HepG2 (cell line): ENCODE results near the gene REPIN1. TPM values are rescaled to one million over a fixed set of nuclear protein-coding genes. Genes with fewer than 3 reads are reported as not detected.

ENCODE experiments used
- ATAC-seq: fragments of 200-7000 bp; cut with Tn5 transposase; 3 replicates; pipeline ENCODE4 v1.9.1; 2020; ENCODE audit warnings: mild to moderate bottlenecking, moderate library complexity
- BruUV-seq: library from RNA; stranded (reverse); fragments of 400-500 nt; replicated peaks from 2 replicates; lab custom pipeline; 2021; lab: Mats Ljungman, UMichigan
- CTCF ChIA-PET: fragments of 300-600 bp; formaldehyde crosslinking; extraction: SDS; loops from one replicate; lab custom pipeline; 2021; ENCODE audit warnings: low total read pairs, inconsistent platforms, low intra/inter-chr PET ratio; lab: Yijun Ruan, JAX
- POLR2A ChIA-PET: fragments of 350-600 bp; sonication (Branson Sonifier 250); formaldehyde crosslinking; loops from one replicate; lab custom pipeline; 2020; ENCODE audit warnings: antibody characterized with exemption, inconsistent platforms; lab: Yijun Ruan, JAX
- DNase-seq: peaks from one replicate; pipeline ENCODE4 v3.0.0-alpha.2; 2015; ENCODE audit warnings: low spot score
- FAIRE-seq: peaks from 3 replicates; lab custom pipeline; 2011; peaks lifted over from hg19 to GRCh38; lab: Jason Lieb, UNC
- H2AFZ ChIP-seq: one replicate; pipeline ENCODE4 v1.6.1; 2011; ENCODE audit warnings: low read length, inconsistent platforms
- H3K27ac ChIP-seq: fragments of 300-600 bp; 3 replicates; pipeline ENCODE4 v1.8.0; 2011; ENCODE audit warnings: mixed run types, mild to moderate bottlenecking, mixed read lengths, low read length, inconsistent platforms; ENCODE audit not compliant: insufficient read depth; ENCODE audit errors: extremely low read length
- H3K27me3 ChIP-seq, 2 experiments: fragments of 200-600 bp in 1 of 2; 2 replicates in 1 of 2; 3 replicates in 1 of 2; pipeline versions ENCODE4 v1.6.0 to v1.8.0; 2011; ENCODE audit warnings: low read length in 2 of 2, mild to moderate bottlenecking in 2 of 2, moderate library complexity in 2 of 2, inconsistent platforms in 1 of 2; ENCODE audit not compliant: insufficient read depth in 2 of 2, control insufficient read depth in 1 of 2
- H3K36me3 ChIP-seq, 2 experiments: fragments of 200-600 bp in 1 of 2; replicated peaks in 1 of 2; 2 replicates in 1 of 2; 3 replicates in 1 of 2; pipeline versions ENCODE4 v1.5.1 to v1.8.0; 2011; ENCODE audit warnings: low read length in 2 of 2, inconsistent platforms in 1 of 2; ENCODE audit not compliant: insufficient read depth in 2 of 2, control insufficient read depth in 1 of 2
- H3K4me1 ChIP-seq: 2 replicates; pipeline ENCODE4 v1.5.1; 2012; ENCODE audit warnings: low read length, inconsistent platforms; ENCODE audit not compliant: insufficient read depth
- H3K4me2 ChIP-seq: 2 replicates; pipeline ENCODE4 v1.6.0; 2011; ENCODE audit warnings: low read depth, low read length, inconsistent platforms
- H3K4me3 ChIP-seq, 3 experiments: fragments of 200-600 bp in 1 of 3; sonication (generic), shearing (Covaris generic) in 1 of 3; replicated peaks in 1 of 3; 2 replicates each; pipeline ENCODE4 v1.5.1; 2011 to 2016; ENCODE audit warnings: low read length in 3 of 3, inconsistent platforms in 2 of 3, low read depth in 2 of 3, mild to moderate bottlenecking in 2 of 3, control low read depth in 1 of 3, mixed read lengths in 1 of 3; ENCODE audit not compliant: insufficient read depth in 1 of 3
- H3K79me2 ChIP-seq: one replicate; pipeline ENCODE4 v1.6.1; 2011; ENCODE audit warnings: low read length, inconsistent platforms; ENCODE audit not compliant: insufficient read depth
- H3K9ac ChIP-seq: 2 replicates; pipeline ENCODE4 v1.6.0; 2011; ENCODE audit warnings: mild to moderate bottlenecking, low read depth, low read length, inconsistent platforms; ENCODE audit not compliant: insufficient read depth
- H3K9me3 ChIP-seq: 2 replicates; pipeline ENCODE4 v1.5.1; 2012; ENCODE audit warnings: mild to moderate bottlenecking, low read length
- H4K20me1 ChIP-seq: 2 replicates; pipeline ENCODE4 v1.6.0; 2011; ENCODE audit warnings: inconsistent platforms, mild to moderate bottlenecking, low read length, moderate library complexity; ENCODE audit not compliant: insufficient read depth
- HBP1 ChIP-seq: IDR thresholded peaks from 2 replicates; pipeline ENCODE4 v1.6.1; 2016; ENCODE audit warnings: low read depth, control low read depth
- KMT2B ChIP-seq: IDR thresholded peaks from 2 replicates; pipeline ENCODE4 v1.6.1; 2016; ENCODE audit warnings: missing genetic modification reagents, missing compliant biosample characterization
- NFAT5 ChIP-seq: sonication (generic); formaldehyde crosslinking; IDR thresholded peaks from 2 replicates; pipeline ENCODE4 v1.4.0; 2020; ENCODE audit warnings: missing genetic modification reagents
- POLR2G ChIP-seq: fragments of 200-400 bp; formaldehyde crosslinking; IDR thresholded peaks from 2 replicates; pipeline ENCODE4 v1.6.1; 2018; ENCODE audit warnings: mild to moderate bottlenecking, low read depth, low read length, moderate library complexity
- SRF ChIP-seq: IDR thresholded peaks from 2 replicates; pipeline ENCODE4 v1.6.1; 2011; ENCODE audit warnings: mild to moderate bottlenecking, low read depth, low read length, moderate library complexity
- ZNF18 ChIP-seq: sonication (generic); formaldehyde crosslinking; IDR thresholded peaks from 2 replicates; pipeline ENCODE4 v1.8.0; 2022; ENCODE audit warnings: mild to moderate bottlenecking, missing genetic modification reagents; ENCODE audit not compliant: insufficient replicate concordance
- ZNF24 ChIP-seq: fragments of 450-650 bp; IDR thresholded peaks from 2 replicates; pipeline ENCODE4 v1.6.1; 2017; ENCODE audit warnings: antibody characterized with exemption, mild to moderate bottlenecking
- ZNF431 ChIP-seq: sonication (generic); formaldehyde crosslinking; IDR thresholded peaks from 2 replicates; pipeline ENCODE4 v1.9.0; 2022; ENCODE audit warnings: missing genetic modification reagents, low read depth, mild to moderate bottlenecking, borderline replicate concordance
- WGBS: methylation state at CpG from one replicate; pipeline ENCODE4 v1.1.6; 2017; ENCODE audit warnings: low lambda C conversion rate; 5-methylcytosine and 5-hydroxymethylcytosine counted together
- in situ Hi-C: cut with HindIII; loops from 2 replicates; pipeline ENCODE4 v1.10.0; 2017; ENCODE audit warnings: low pct_unique_long_range_greater_than_20kb; ENCODE audit not compliant: extremely low pct_ligation_motif_present
- intact Hi-C: fragments of 100-400 bp; cut with micrococcal nuclease; formaldehyde crosslinking; loops from one replicate; pipeline ENCODE4 v1.10.0; 2022; ENCODE audit not compliant: unreplicated experiment
- polyA plus RNA-seq, 8 experiments: library from polyadenylated mRNA; depleted of rRNA in 3 of 8; stranded (reverse) in 7 of 8; unstranded in 1 of 8; fragments of >200 nt; fragmentation: Illumina TruSeq in 4 of 8; extraction: Trizol in 4 of 8; gene quantifications; 2 replicates each; pipeline versions ENCODE4 v1.2.1 to v1.2.3, GENCODE V29; 2011 to 2016; ENCODE audit warnings: low read depth in 4 of 8, missing spikeins in 1 of 8, mixed read lengths in 1 of 8; ENCODE audit not compliant: insufficient read depth in 1 of 8
- total RNA-seq, 5 experiments: library from RNA; depleted of rRNA; stranded (reverse); fragments of >200 nt; fragmentation: Illumina TruSeq; extraction: Trizol; gene quantifications; 2 replicates each; pipeline ENCODE4 v1.2.3, GENCODE V29; 2016; ENCODE audit warnings: low read depth in 1 of 5
- TF ChIP-seq, protein P1 (sequence below): sonication (generic); formaldehyde crosslinking; IDR thresholded peaks from 2 replicates; pipeline ENCODE4 v1.4.0; 2020; ENCODE audit warnings: missing genetic modification reagents

REPIN1 gene
- total and polyA plus RNA-seq, 2 of the 13 experiments (the other 11 are each of a cell fraction or from before 2014, with no cell fraction given) = 69.9 to 108 TPM

- no peak for TF ChIP-seq ZNF18 (CRISPR knock-in tag)
- TF ChIP-seq KMT2B (CRISPR knock-in tag) = no peak
- TF ChIP-seq SRF = no peak
- TF ChIP-seq HBP1 (CRISPR knock-in tag) = no peak
- 0 out of 2 replicates have a peak, but pooled peaks have one; percentile 49 for TF ChIP-seq POLR2G
- TF ChIP-seq, protein P1, sequence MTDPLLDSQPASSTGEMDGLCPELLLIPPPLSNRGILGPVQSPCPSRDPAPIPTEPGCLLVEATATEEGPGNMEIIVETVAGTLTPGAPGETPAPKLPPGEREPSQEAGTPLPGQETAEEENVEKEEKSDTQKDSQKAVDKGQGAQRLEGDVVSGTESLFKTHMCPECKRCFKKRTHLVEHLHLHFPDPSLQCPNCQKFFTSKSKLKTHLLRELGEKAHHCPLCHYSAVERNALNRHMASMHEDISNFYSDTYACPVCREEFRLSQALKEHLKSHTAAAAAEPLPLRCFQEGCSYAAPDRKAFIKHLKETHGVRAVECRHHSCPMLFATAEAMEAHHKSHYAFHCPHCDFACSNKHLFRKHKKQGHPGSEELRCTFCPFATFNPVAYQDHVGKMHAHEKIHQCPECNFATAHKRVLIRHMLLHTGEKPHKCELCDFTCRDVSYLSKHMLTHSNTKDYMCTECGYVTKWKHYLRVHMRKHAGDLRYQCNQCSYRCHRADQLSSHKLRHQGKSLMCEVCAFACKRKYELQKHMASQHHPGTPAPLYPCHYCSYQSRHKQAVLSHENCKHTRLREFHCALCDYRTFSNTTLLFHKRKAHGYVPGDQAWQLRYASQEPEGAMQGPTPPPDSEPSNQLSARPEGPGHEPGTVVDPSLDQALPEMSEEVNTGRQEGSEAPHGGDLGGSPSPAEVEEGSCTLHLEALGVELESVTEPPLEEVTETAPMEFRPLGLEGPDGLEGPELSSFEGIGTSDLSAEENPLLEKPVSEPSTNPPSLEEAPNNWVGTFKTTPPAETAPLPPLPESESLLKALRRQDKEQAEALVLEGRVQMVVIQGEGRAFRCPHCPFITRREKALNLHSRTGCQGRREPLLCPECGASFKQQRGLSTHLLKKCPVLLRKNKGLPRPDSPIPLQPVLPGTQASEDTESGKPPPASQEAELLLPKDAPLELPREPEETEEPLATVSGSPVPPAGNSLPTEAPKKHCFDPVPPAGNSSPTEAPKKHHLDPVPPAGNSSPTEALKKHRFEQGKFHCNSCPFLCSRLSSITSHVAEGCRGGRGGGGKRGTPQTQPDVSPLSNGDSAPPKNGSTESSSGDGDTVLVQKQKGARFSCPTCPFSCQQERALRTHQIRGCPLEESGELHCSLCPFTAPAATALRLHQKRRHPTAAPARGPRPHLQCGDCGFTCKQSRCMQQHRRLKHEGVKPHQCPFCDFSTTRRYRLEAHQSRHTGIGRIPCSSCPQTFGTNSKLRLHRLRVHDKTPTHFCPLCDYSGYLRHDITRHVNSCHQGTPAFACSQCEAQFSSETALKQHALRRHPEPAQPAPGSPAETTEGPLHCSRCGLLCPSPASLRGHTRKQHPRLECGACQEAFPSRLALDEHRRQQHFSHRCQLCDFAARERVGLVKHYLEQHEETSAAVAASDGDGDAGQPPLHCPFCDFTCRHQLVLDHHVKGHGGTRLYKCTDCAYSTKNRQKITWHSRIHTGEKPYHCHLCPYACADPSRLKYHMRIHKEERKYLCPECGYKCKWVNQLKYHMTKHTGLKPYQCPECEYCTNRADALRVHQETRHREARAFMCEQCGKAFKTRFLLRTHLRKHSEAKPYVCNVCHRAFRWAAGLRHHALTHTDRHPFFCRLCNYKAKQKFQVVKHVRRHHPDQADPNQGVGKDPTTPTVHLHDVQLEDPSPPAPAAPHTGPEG (CRISPR knock-in tag) = no peak
- TF ChIP-seq ZNF431 = no peak
- TF ChIP-seq NFAT5 (CRISPR knock-in tag) = no peak
- TF ChIP-seq ZNF24 = no peak
- Histone ChIP-seq H3K4me3 (peak overlapping the region in 1 of 3 experiments; percentile 77; a peak in 3 of 6 replicates), H4K20me1 (no peaks in the 10 kb centered on the region), H3K36me3 (peaks cover 4 to 17% of the 10 kb centered on the region in 2 experiments), H3K27me3 (no peaks in the 10 kb centered on the region; a peak in 1 of 5 replicates), H3K9me3 (no peaks in the 10 kb centered on the region), H2AFZ (no peak overlapping the region), H3K9ac (no peak overlapping the region; the same call in 1 of the 2 replicates), H3K27ac (peak overlapping the region; percentile 84), H3K79me2 (peaks cover 50% of the 10 kb centered on the region), H3K4me2 (peak overlapping the region; percentile 96), H3K4me1 (peaks cover 56% of the 10 kb centered on the region)
- intact Hi-C loops (loop anchor here (5.0 kb wide), 1 partner anchor 36 kb away; no protein-coding TSS in a partner anchor), in situ Hi-C loops (no loop called here)
- DNase-seq (no peak), FAIRE-seq (no peak), ATAC-seq (no peak)
- no TSS peak for BruUV-seq
- CTCF ChIA-PET = no interaction called here
- POLR2A ChIA-PET = interaction anchor here (1.1 to 5.4 kb wide), 5 partner anchors 8 to 83 kb away, joined by 3 to 41 read pairs (median 13); partner anchors contain the start of gene REPIN1
- WGBS = 84% methylated on average over 2 of the region's 3 CpGs
Observed at GRCh38 chr7:150321788-150322113, 46.9 kb upstream of the REPIN1 start.
